ENCODE data around the gene CTTNBP2.

DNA sequence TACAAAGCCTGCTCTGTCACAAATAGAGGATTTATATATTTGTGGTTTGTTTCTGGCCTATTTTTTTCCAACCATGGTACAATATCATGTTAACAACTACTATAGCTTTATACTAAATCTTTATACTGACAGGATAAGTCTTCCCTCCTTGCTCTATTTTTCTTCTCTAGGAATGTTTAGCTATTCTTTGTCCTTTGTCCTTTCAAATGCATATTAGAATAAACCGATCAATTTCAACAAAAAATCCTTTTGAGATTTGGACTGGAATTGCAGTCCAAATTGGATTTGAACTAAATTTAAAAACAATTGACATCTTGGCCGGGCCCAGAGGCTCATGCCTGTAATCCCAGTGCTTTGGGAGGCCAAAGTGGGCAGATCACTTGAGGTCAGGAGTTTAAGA lies 39.2 kb upstream of the CTTNBP2 start:
- TF ChIP-seq POLR2AphosphoS5 (IDR thresholded peaks at IDR 0.05) = no peak
- TF ChIP-seq, protein P1, sequence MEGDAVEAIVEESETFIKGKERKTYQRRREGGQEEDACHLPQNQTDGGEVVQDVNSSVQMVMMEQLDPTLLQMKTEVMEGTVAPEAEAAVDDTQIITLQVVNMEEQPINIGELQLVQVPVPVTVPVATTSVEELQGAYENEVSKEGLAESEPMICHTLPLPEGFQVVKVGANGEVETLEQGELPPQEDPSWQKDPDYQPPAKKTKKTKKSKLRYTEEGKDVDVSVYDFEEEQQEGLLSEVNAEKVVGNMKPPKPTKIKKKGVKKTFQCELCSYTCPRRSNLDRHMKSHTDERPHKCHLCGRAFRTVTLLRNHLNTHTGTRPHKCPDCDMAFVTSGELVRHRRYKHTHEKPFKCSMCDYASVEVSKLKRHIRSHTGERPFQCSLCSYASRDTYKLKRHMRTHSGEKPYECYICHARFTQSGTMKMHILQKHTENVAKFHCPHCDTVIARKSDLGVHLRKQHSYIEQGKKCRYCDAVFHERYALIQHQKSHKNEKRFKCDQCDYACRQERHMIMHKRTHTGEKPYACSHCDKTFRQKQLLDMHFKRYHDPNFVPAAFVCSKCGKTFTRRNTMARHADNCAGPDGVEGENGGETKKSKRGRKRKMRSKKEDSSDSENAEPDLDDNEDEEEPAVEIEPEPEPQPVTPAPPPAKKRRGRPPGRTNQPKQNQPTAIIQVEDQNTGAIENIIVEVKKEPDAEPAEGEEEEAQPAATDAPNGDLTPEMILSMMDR (IDR thresholded peaks at IDR 0.05) = no peak

All from prostate gland (tissue), 2 donors.